Measurements from ENCODE around the gene WNT2.
"Not testable (repeated sequence)": the region's sequence is repeated elsewhere in the genome, so short reads cannot be mapped to it uniquely, and the experiment has no call there.

Gene WNT2

GRCh38 chr7:117264716-117265115, 58.1 kb downstream of the WNT2 start:
- no peak for DNase-seq (ENCODE audit: low spot score)

GRCh38 chr7:117262546-117262945, 60.3 kb downstream of the WNT2 start:
- no peak for DNase-seq (ENCODE audit: low spot score)

GRCh38 chr7:117259615-117260014, 63.2 kb downstream of the WNT2 start:
- DNase-seq (ENCODE audit: low spot score): no peak

GRCh38 chr7:117251687-117252086, 71.2 kb downstream of the WNT2 start:
- no peak for DNase-seq (ENCODE audit: low spot score)

GRCh38 chr7:117250801-117251200, 72.1 kb downstream of the WNT2 start:
- DNase-seq (ENCODE audit: low spot score): no peak

GRCh38 chr7:117250245-117250644, 72.6 kb downstream of the WNT2 start:
- DNase-seq (ENCODE audit: low spot score): no peak

GRCh38 chr7:117249696-117250095, 73.2 kb downstream of the WNT2 start:
- DNase-seq (ENCODE audit: low spot score): no peak

GRCh38 chr7:117248829-117249228, 74.0 kb downstream of the WNT2 start:
- no peak for DNase-seq (ENCODE audit: low spot score)

- DNase-seq (ENCODE audit: low spot score): no peak
These were observed 75.0 kb downstream of the WNT2 start for GRCh38 chr7:117247809-117248208.

GRCh38 chr7:117245703-117246102, 77.2 kb downstream of the WNT2 start:
- not testable (repeated sequence) for DNase-seq (ENCODE audit: low spot score)

- DNase-seq (ENCODE audit: low spot score): no peak
These were observed 79.5 kb downstream of the WNT2 start for GRCh38 chr7:117243390-117243789.

GRCh38 chr7:117241088-117241487, 81.8 kb downstream of the WNT2 start:
- no peak for DNase-seq (ENCODE audit: low spot score)

GRCh38 chr7:117238937-117239336, 83.9 kb downstream of the WNT2 start:
- DNase-seq (ENCODE audit: low spot score): no peak

- no peak for DNase-seq (ENCODE audit: low spot score)
These were observed 84.4 kb downstream of the WNT2 start for GRCh38 chr7:117238472-117238871.

- DNase-seq (ENCODE audit: low spot score): no peak
These were observed 85.2 kb downstream of the WNT2 start for GRCh38 chr7:117237646-117238045.

GRCh38 chr7:117231047-117231359, 91.9 kb downstream of the WNT2 start:
- DNase-seq (ENCODE audit: low spot score): no peak

- DNase-seq (ENCODE audit: low spot score): no peak
These were observed 92.4 kb downstream of the WNT2 start for GRCh38 chr7:117230276-117231046.

GRCh38 chr7:117229350-117229749, 93.5 kb downstream of the WNT2 start:
- no peak for DNase-seq (ENCODE audit: low spot score)

GRCh38 chr7:117227091-117227490, 95.8 kb downstream of the WNT2 start:
- no peak for DNase-seq (ENCODE audit: low spot score)

GRCh38 chr7:117225536-117225935, 97.3 kb downstream of the WNT2 start:
- no peak for DNase-seq (ENCODE audit: low spot score)

All from activated CD4-positive, alpha-beta T cell treated with anti-CD3 and anti-CD28 coated beads, Interleukin-2, Interleukin-4, amounts not matched to agents 100 ng/mL and 50 ng/mL, durations not matched to agents 16 hours and 8 hours (primary cell).